ENCODE results near the gene ALDOB. TPM values are rescaled to one million over a fixed set of nuclear protein-coding genes. Genes with fewer than 3 reads are reported as not detected.

Gene ALDOB
- total RNA-seq, 1 experiment from 2014 or later = not detected

GRCh38 chr9:101381833-101382342 is 53.7 kb downstream of the ALDOB start:
- no peak overlapping the region for H2BK5ac ChIP-seq (ENCODE audit: insufficient read length, low read length)
- peaks cover 32 to 33% of the 10 kb centered on the region in 2 experiments for H3K9me3 Mint-ChIP-seq
- no peak overlapping the region for H2BK20ac ChIP-seq (ENCODE audit: low read depth, low read length, poor library complexity, severe bottlenecking)
- H3K4me3 Mint-ChIP-seq = no peak overlapping the region
- peaks cover 22 to 48% (median 22%) of the 10 kb centered on the region in 3 experiments for H3K36me3 Mint-ChIP-seq (ENCODE audit: insufficient read depth in 1 of 3, low read depth in 3 of 3)
- no peak overlapping the region for H4K91ac ChIP-seq (ENCODE audit: insufficient read length, low read depth, low read length)
- H3K14ac ChIP-seq (ENCODE audit: insufficient read depth, low read length) = no peak overlapping the region
- no peak overlapping the region for H2AK5ac ChIP-seq (ENCODE audit: insufficient read length, low read length)
- no peaks in the 10 kb centered on the region for H3K79me1 ChIP-seq (ENCODE audit: insufficient read depth, low read depth, low read length, poor library complexity, severe bottlenecking)
- no peak overlapping the region for H2BK15ac ChIP-seq (ENCODE audit: low read depth, low read length)
- H3T11ph ChIP-seq (ENCODE audit: low read length) = no peak overlapping the region
- H2BK12ac ChIP-seq (ENCODE audit: insufficient read length, low read depth, low read length) = no peak overlapping the region
- no peak overlapping the region for H3K27ac ChIP-seq (ENCODE audit: insufficient read length, low read depth, low read length)
- no peaks in the 10 kb centered on the region for H3K79me2 ChIP-seq (ENCODE audit: insufficient read depth, low read length)
- 0 out of 2 replicates have a peak, but pooled peaks cover 3% of the 10 kb centered on the region for H3K4me1 ChIP-seq (ENCODE audit: insufficient read depth, low read length)
- H3K18ac ChIP-seq (ENCODE audit: insufficient read length, low read depth, low read length) = no peak overlapping the region
- no peaks in the 10 kb centered on the region; the same call in 1 of the 2 replicates for H3K27me3 Mint-ChIP-seq (ENCODE audit: low read depth)
- no peaks in the 10 kb centered on the region for H3K9me3 ChIP-seq (ENCODE audit: control insufficient read depth, low read depth, low read length)
- no peak overlapping the region for H2BK120ac ChIP-seq (ENCODE audit: low read depth, low read length, poor library complexity, severe bottlenecking)
- H3K27ac Mint-ChIP-seq = no peak overlapping the region
- no peak overlapping the region for H4K5ac ChIP-seq (ENCODE audit: insufficient read length, low read depth, low read length)
- H3K9ac ChIP-seq (ENCODE audit: extremely low read depth, insufficient read length, low read length) = no peak overlapping the region
- H3K27me3 ChIP-seq (ENCODE audit: insufficient read depth, low read length) = no peaks in the 10 kb centered on the region
- no peak overlapping the region for H3K56ac ChIP-seq (ENCODE audit: insufficient read length, low read depth, low read length)
- no peak overlapping the region for H2AFZ ChIP-seq (ENCODE audit: low read length)
- H3K23ac ChIP-seq (ENCODE audit: insufficient read length, low read depth, low read length) = no peak overlapping the region
- WGBS (ENCODE audit: extremely low coverage, insufficient read length, low lambda C conversion rate) = no CpG with 5 or more reads among the region's 2 CpGs
- no peak overlapping the region for H3K4me2 ChIP-seq (ENCODE audit: insufficient read depth, insufficient read length, low read length)
- DNase-seq = no peak
- H3K23me2 ChIP-seq (ENCODE audit: insufficient read length, low read depth, low read length, poor library complexity, severe bottlenecking) = no peaks in the 10 kb centered on the region
- H3K4me1 Mint-ChIP-seq = peaks cover 18 to 21% of the 10 kb centered on the region in 2 experiments
- H4K8ac ChIP-seq (replicated peaks; ENCODE audit: insufficient read length, low read depth, low read length) = no peak overlapping the region
- no peaks in the 10 kb centered on the region for H4K20me1 ChIP-seq (ENCODE audit: control insufficient read depth, insufficient read depth, insufficient read length)
- no peak for TF ChIP-seq CTCF (conservative IDR thresholded peaks at IDR 0.05)
- H3K4ac ChIP-seq (ENCODE audit: low read depth, low read length) = no peak overlapping the region
